ENCODE results near the gene KMT5B. TPM values are rescaled to one million over a fixed set of nuclear protein-coding genes. Genes with fewer than 3 reads are reported as not detected.

Gene KMT5B
- total RNA-seq: 110 TPM

DNA sequence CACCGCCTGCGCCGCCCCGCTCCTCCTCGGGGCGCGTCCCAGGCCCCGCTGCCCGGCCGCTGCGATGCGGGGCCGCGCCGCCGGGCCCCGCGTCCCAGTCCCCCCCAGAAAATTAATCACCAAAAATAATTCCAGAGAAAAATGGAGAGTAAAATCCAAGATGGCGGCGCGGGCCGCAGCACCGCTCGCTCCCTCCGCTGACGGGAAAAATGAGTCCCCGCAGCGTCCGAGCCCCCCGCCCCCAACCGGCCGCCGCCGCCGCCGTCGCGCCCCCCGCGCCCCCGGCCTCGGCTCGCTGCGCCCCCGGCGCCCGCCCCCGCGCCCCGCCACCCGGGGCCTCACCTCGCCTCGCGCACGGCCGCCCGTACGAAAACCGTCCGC, at the start of gene KMT5B:
Gene KMT5B, minus strand, starts transcription at position 162 of the 381 bp plus-strand sequence. CDS start 23,220 bp downstream, outside the sequence.

DNA sequence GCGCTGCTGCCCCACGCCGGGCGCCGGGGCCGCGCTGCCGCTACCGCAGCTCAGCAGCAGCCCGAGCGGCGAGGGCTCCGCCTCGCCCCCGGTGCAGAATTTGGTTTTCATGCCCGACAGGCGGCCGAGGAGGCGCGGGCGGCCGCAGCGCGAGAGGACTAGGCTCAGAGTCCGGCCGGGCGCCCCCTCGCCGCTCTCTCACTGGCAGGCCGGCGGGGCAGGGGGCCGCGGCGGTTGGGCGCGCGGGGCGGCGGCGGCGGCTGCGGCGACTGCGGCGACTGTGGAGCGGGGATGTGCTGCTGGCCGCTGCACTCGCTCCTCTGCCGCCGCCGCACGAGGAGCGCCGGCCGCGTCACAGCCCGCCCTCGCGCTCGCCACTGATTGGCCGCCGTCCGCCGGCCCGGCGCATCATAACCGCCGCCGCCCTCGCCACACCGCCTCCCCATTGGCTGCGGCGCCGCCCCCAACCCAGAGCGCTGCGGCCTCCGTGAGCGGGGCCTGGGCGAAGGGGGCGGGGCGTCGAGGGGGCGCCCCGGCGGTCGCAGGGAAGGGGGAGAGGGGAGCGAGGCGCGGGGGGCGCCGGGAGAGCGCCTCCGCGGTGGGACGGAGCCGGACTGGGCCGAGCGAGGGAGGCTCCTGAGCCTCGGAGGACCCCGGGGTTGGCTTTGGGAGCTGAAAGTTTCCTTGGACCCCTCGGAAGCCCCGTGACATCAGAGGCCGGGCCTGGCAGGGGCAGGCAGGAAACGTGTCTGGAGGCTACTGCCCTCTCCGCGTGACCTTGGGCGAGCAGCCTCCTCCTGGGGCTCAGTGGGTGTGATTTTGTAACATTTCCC, 91.8 kb downstream of the KMT5B start, which contains the start of gene CHKA:
Gene CHKA, minus strand, starts transcription at position 322 of the 833 bp plus-strand sequence. Its CDS starts 211 bp downstream, at position 111.

Other genes with a start within 250 kb of the KMT5B start
- 7.6 TPM for gene UNC93B1, start 209.2 kb downstream of the KMT5B start, total RNA-seq
- 0.92 TPM for gene ALDH3B1, start 203.0 kb downstream of the KMT5B start, total RNA-seq
- gene NDUFS8, start 182.6 kb downstream of the KMT5B start, total RNA-seq: 80.7 TPM
- gene TCIRG1, start 174.3 kb downstream of the KMT5B start, total RNA-seq: 4.8 TPM
- 52.8 TPM for gene CHKA, start 91.9 kb downstream of the KMT5B start, total RNA-seq
- 11.3 TPM for gene C11orf24, start 58.7 kb upstream of the KMT5B start, total RNA-seq
- gene LRP5, start 99.3 kb upstream of the KMT5B start, total RNA-seq: 13.6 TPM
- gene PPP6R3, start 247.5 kb upstream of the KMT5B start, total RNA-seq: 137 TPM

Measured in diencephalon (tissue), 1 donor.